ENCODE data around the gene PRTN3. TPM values are rescaled to one million over a fixed set of nuclear protein-coding genes. Genes with fewer than 3 reads are reported as not detected.
"Not testable (repeated sequence)": the region's sequence is repeated elsewhere in the genome, so short reads cannot be mapped to it uniquely, and the experiment has no call there.

The PRTN3 gene
- total RNA-seq, 1 experiment from 2014 or later = 2.7 TPM

DNA sequence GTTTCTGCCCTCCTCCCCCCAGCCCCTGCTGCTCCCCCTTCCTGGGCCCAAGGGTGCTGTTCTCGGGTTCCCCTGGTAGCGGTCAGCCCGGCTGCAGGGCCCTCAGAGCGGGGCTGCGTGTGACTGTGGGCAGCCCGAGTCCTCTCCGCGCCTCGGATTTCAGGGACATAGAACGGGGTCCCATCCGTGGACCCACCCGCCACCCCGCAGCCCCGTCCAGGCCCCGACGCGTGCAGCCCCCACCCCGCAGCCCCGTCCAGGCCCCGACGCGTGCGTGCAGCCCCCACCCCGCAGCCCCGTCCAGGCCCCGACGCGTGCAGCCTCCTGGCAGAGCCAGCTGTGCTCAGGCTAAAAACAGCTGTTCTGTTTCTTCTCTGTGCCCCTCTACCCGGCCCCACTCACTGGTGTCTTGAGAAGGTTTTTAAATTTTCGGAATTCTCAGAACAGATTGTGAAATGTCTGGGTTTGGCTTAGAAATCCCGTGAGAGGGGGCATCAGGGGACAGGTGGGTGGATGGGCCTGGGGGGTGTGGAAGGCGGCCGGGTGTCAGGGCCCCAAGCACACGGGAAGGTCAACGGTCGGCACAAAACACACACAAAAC, 5.5 kb upstream of the PRTN3 start:
- Histone ChIP-seq H3K27me3 (ENCODE audit: insufficient read depth, low read length) (no peaks in the 10 kb centered on the region), H3K4me2 (ENCODE audit: low read length) (no peak overlapping the region), H3K4me1 (ENCODE audit: control insufficient read depth in 1 of 2, insufficient read depth in 2 of 2, low read length in 2 of 2) (no peaks in the 10 kb centered on the region; a peak in 1 of 4 replicates), H3K9me2 (ENCODE audit: insufficient read depth) (no peaks in the 10 kb centered on the region), H3K9me3 (ENCODE audit: control insufficient read depth in 1 of 2, insufficient read depth in 1 of 2, low read depth in 1 of 2, low read length in 2 of 2) (no peaks in the 10 kb centered on the region), H3K4me3 (replicated peaks in 1 of 2; ENCODE audit: low read depth in 1 of 2, low read length in 2 of 2) (no peak overlapping the region), H4K20me1 (ENCODE audit: insufficient read depth) (no peaks in the 10 kb centered on the region), H3K36me3 (ENCODE audit: control insufficient read depth in 1 of 2, insufficient read depth in 2 of 2, low read length in 2 of 2) (no peaks in the 10 kb centered on the region), H2AFZ (ENCODE audit: low read depth, low read length, poor library complexity, severe bottlenecking) (no peak overlapping the region), H3K9ac (ENCODE audit: low read length) (no peak overlapping the region), H3K79me2 (ENCODE audit: insufficient read depth, low read length) (no peaks in the 10 kb centered on the region), H3K27ac (ENCODE audit: low read depth, low read length) (no peak overlapping the region)
- DNase-seq (ENCODE audit: low read depth, low spot score) (no peak), ATAC-seq (no peak)
- BruUV-seq (replicated peaks) = no TSS peak
- RAD21 ChIA-PET (ENCODE audit: low non-redundant PET in 1 of 2, low total read pairs in 2 of 2, uncharacterized antibody in 2 of 2, unreplicated experiment in 2 of 2) = no interaction called here
- intact Hi-C loops (cut with micrococcal nuclease) = no loop called here
- CTCF ChIA-PET = no interaction called here
- POLR2A ChIA-PET = no interaction called here
- TF ChIP-seq TCF7L2 (IDR thresholded peaks at IDR 0.05; ENCODE audit: borderline replicate concordance, extremely low read depth, insufficient read depth, insufficient read length) (no peak), ELF1 (IDR thresholded peaks at IDR 0.05; ENCODE audit: borderline replicate concordance, low read depth) (no peak), EZH2phosphoT487 (IDR thresholded peaks at IDR 0.05; ENCODE audit: borderline replicate concordance) (no peak), POLR2A (IDR thresholded peaks at IDR 0.05; ENCODE audit: borderline replicate concordance, extremely low read depth, insufficient read depth, insufficient read length) (no peak), POLR2AphosphoS5 (IDR thresholded peaks at IDR 0.05; ENCODE audit: low read depth, low read length) (no peak), FOSL1 (IDR thresholded peaks at IDR 0.05; ENCODE audit: low read depth) (no peak), CBX3 (IDR thresholded peaks at IDR 0.05; ENCODE audit: low read depth) (no peak), SIN3A (IDR thresholded peaks at IDR 0.05; ENCODE audit: low read depth) (no peak)

DNA sequence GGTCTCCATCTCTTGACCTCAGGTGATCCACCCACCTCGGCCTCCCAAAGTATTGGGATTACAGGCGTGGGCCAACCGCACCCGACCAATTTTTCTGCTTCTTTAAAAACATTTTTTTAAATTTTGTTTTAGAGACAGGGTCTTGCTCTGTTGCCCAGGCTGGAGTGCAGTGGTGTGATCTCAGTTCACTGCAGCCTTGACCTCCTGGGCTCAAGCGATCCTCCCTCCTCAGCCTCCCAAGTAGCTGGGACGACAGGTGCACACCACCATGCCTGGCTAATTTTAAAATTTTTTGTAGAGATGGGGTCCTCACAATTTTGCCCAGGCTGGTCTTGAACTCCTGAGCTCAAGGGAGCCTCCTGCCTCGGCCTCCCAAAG, 2.0 kb downstream of the PRTN3 start:
- ATAC-seq; intact Hi-C loops (cut with micrococcal nuclease); H3K36me3 ChIP-seq (ENCODE audit: control insufficient read depth in 1 of 2, insufficient read depth in 2 of 2, low read length in 2 of 2); BruUV-seq (replicated peaks); H3K9me2 ChIP-seq (ENCODE audit: insufficient read depth); CTCF ChIA-PET; H2AFZ ChIP-seq (ENCODE audit: low read depth, low read length, poor library complexity, severe bottlenecking); H3K79me2 ChIP-seq (ENCODE audit: insufficient read depth, low read length); H4K20me1 ChIP-seq (ENCODE audit: insufficient read depth); H3K27ac ChIP-seq (ENCODE audit: low read depth, low read length); H3K9me3 ChIP-seq (ENCODE audit: control insufficient read depth in 1 of 2, insufficient read depth in 1 of 2, low read depth in 1 of 2, low read length in 2 of 2); DNase-seq (ENCODE audit: low read depth, low spot score); H3K27me3 ChIP-seq (ENCODE audit: insufficient read depth, low read length): not testable (repeated sequence)
- peak overlapping the region; percentile 32; the same call in 1 of the 2 replicates for H3K9ac ChIP-seq (ENCODE audit: low read length)
- RAD21 ChIA-PET (ENCODE audit: low non-redundant PET in 1 of 2, low total read pairs in 2 of 2, uncharacterized antibody in 2 of 2, unreplicated experiment in 2 of 2) = interaction anchor here in 1 of 2 experiments (0.6 kb wide), 1 partner anchor 73 kb away, joined by 3 read pairs; no protein-coding TSS in a partner anchor
- peak overlapping the region; percentile 98 for H3K4me2 ChIP-seq (ENCODE audit: low read length)
- H3K4me1 ChIP-seq (ENCODE audit: control insufficient read depth in 1 of 2, insufficient read depth in 2 of 2, low read length in 2 of 2) = peaks cover 12 to 19% of the 10 kb centered on the region in 2 experiments; a peak in 3 of 4 replicates
- POLR2A ChIA-PET = interaction anchor here (0.6 kb wide), 1 partner anchor 63 kb away, joined by 3 read pairs; no protein-coding TSS in a partner anchor
- peak overlapping the region; percentile 27 to 55 for H3K4me3 ChIP-seq (replicated peaks in 1 of 2; ENCODE audit: low read depth in 1 of 2, low read length in 2 of 2)

All from HCT116 (cell line).